ENCODE results near the gene DNAJC2. TPM values are rescaled to one million over a fixed set of nuclear protein-coding genes. Genes with fewer than 3 reads are reported as not detected.

DNAJC2 gene
- polyA plus RNA-seq, 1 donor from 2014 or later, result 29.7 TPM

DNA sequence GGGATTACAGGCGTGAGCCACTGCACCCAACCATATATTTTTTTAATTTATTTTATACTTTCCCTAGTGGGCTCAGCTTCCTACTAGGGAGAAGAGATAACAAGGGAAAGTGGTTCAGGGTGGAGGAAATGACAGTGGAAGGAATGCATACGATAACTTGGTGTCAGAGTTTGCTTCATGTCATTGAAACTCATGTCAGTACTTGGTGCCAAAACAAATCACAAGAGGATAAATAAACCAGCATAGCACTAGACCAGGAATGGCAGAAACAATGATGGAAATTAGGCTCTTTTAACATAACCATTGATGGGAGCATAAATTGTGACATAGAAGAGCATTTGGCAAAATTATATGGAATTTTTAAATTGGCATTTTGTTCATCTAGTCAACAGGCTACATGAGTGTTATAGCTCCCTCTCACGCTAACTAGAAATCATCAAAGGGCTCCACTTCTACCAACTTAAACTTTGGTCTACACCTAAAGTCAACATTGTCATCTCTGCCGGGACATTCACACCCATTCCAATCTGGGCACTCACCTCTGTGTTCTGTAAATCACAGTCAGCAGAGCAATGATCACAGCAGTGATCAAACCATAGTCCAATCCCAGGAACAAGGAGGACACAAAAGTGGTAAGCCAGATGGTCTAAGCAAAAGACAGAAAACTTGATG is 44.0 kb upstream of the DNAJC2 start:
- Histone ChIP-seq H3K9me2 (ENCODE audit: insufficient read depth, low read length) (no peaks in the 10 kb centered on the region), H3F3A (ENCODE audit: insufficient read depth, low read length, poor library complexity, severe bottlenecking) (no peaks in the 10 kb centered on the region), H3K4me3 (ENCODE audit: low read length) (no peak overlapping the region), H4K20me1 (ENCODE audit: insufficient read depth) (no peaks in the 10 kb centered on the region), H3K27ac (ENCODE audit: low read length) (no peak overlapping the region), H3K9me3 (ENCODE audit: low read length) (no peaks in the 10 kb centered on the region), H3K9ac (ENCODE audit: low read length) (no peak overlapping the region), H3K36me3 (ENCODE audit: insufficient read depth, low read length) (no peaks in the 10 kb centered on the region), H2AFZ (ENCODE audit: low read depth, low read length) (no peak overlapping the region), H3K79me2 (replicated peaks; ENCODE audit: insufficient read depth, low read length) (no peaks in the 10 kb centered on the region), H3K27me3 (ENCODE audit: insufficient read depth, low read depth, low read length) (no peaks in the 10 kb centered on the region), H3K4me2 (ENCODE audit: low read length) (no peak overlapping the region)
- TF ChIP-seq, protein P1, sequence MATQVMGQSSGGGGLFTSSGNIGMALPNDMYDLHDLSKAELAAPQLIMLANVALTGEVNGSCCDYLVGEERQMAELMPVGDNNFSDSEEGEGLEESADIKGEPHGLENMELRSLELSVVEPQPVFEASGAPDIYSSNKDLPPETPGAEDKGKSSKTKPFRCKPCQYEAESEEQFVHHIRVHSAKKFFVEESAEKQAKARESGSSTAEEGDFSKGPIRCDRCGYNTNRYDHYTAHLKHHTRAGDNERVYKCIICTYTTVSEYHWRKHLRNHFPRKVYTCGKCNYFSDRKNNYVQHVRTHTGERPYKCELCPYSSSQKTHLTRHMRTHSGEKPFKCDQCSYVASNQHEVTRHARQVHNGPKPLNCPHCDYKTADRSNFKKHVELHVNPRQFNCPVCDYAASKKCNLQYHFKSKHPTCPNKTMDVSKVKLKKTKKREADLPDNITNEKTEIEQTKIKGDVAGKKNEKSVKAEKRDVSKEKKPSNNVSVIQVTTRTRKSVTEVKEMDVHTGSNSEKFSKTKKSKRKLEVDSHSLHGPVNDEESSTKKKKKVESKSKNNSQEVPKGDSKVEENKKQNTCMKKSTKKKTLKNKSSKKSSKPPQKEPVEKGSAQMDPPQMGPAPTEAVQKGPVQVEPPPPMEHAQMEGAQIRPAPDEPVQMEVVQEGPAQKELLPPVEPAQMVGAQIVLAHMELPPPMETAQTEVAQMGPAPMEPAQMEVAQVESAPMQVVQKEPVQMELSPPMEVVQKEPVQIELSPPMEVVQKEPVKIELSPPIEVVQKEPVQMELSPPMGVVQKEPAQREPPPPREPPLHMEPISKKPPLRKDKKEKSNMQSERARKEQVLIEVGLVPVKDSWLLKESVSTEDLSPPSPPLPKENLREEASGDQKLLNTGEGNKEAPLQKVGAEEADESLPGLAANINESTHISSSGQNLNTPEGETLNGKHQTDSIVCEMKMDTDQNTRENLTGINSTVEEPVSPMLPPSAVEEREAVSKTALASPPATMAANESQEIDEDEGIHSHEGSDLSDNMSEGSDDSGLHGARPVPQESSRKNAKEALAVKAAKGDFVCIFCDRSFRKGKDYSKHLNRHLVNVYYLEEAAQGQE (IDR thresholded peaks at IDR 0.05; ENCODE audit: borderline replicate concordance), result no peak
- TF ChIP-seq MXI1 (conservative IDR thresholded peaks at IDR 0.05; ENCODE audit: poor library complexity, severe bottlenecking), result no peak

DNA sequence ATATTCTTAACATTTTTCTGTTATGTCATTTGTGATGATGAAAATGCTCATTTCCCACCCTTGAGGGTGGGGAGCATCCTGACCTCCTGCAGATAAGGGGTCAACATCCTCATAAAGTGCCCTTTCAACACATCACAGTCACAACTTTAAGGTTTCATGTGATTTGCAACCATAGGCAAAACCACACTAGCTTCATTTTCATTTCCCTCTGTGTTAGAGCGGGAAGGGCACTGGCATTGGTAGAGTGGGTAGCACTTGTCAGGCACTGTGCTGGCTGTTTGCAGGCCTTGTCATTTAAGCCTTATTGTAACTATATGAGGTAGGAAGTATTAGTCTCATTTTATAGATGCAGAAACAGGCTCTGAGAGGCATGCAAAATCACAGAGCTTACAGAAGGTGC is 42.7 kb upstream of the DNAJC2 start:
- TF ChIP-seq POLR2AphosphoS5 (IDR thresholded peaks at IDR 0.05) (no peak), EZH2 (IDR thresholded peaks at IDR 0.05; ENCODE audit: borderline replicate concordance, insufficient read depth, low read length, poor library complexity, severe bottlenecking) (no peak), MXI1 (conservative IDR thresholded peaks at IDR 0.05; ENCODE audit: poor library complexity, severe bottlenecking) (no peak), EP300 (conservative IDR thresholded peaks at IDR 0.05; ENCODE audit: poor library complexity, severe bottlenecking) (no peak), TAF1 (IDR thresholded peaks at IDR 0.05; ENCODE audit: low read depth) (no peak), SMC3 (conservative IDR thresholded peaks at IDR 0.05; ENCODE audit: poor library complexity) (no peak), RAD21 (conservative IDR thresholded peaks at IDR 0.05) (no peak)
- TF ChIP-seq, protein P2, sequence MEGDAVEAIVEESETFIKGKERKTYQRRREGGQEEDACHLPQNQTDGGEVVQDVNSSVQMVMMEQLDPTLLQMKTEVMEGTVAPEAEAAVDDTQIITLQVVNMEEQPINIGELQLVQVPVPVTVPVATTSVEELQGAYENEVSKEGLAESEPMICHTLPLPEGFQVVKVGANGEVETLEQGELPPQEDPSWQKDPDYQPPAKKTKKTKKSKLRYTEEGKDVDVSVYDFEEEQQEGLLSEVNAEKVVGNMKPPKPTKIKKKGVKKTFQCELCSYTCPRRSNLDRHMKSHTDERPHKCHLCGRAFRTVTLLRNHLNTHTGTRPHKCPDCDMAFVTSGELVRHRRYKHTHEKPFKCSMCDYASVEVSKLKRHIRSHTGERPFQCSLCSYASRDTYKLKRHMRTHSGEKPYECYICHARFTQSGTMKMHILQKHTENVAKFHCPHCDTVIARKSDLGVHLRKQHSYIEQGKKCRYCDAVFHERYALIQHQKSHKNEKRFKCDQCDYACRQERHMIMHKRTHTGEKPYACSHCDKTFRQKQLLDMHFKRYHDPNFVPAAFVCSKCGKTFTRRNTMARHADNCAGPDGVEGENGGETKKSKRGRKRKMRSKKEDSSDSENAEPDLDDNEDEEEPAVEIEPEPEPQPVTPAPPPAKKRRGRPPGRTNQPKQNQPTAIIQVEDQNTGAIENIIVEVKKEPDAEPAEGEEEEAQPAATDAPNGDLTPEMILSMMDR (IDR thresholded peaks at IDR 0.05; ENCODE audit: poor library complexity, severe bottlenecking), result no peak
- TF ChIP-seq, protein P1 (IDR thresholded peaks at IDR 0.05; ENCODE audit: borderline replicate concordance), result no peak
- Histone ChIP-seq H3K36me3 (ENCODE audit: insufficient read depth, low read length) (no peaks in the 10 kb centered on the region), H3K4me2 (ENCODE audit: low read length) (no peak overlapping the region), H2AFZ (ENCODE audit: low read depth, low read length) (no peak overlapping the region), H3K9me3 (ENCODE audit: low read length) (no peaks in the 10 kb centered on the region), H3K9ac (ENCODE audit: low read length) (no peak overlapping the region), H3K27ac (ENCODE audit: low read length) (no peak overlapping the region), H3K9me2 (ENCODE audit: insufficient read depth, low read length) (no peaks in the 10 kb centered on the region), H3K27me3 (ENCODE audit: insufficient read depth, low read depth, low read length) (no peaks in the 10 kb centered on the region), H3K79me2 (replicated peaks; ENCODE audit: insufficient read depth, low read length) (no peaks in the 10 kb centered on the region), H3F3A (ENCODE audit: insufficient read depth, low read length, poor library complexity, severe bottlenecking) (no peaks in the 10 kb centered on the region), H3K4me3 (ENCODE audit: low read length) (no peak overlapping the region), H4K20me1 (ENCODE audit: insufficient read depth) (no peaks in the 10 kb centered on the region)
